Right renal pelvis (tissue), 4 donors: ENCODE results near the gene UCK2. TPM values are rescaled to one million over a fixed set of nuclear protein-coding genes. Genes with fewer than 3 reads are reported as not detected.

Experiments
- polyA plus RNA-seq, 4 donors: library from polyadenylated mRNA; unstranded; fragments of 120-200 nt; gene quantifications; one replicate each; pipeline ENCODE4 v1.2.1, GENCODE V29; 2013; ENCODE audit not compliant: insufficient read length in 4 of 4

Gene UCK2
- polyA plus RNA-seq, 4 donors = 20.3 to 22.3 (median 21.2) TPM

Other genes starting within 250 kb of the UCK2 start
- gene MGST3, start 196.4 kb upstream of the UCK2 start, polyA plus RNA-seq = 100 to 1,000 TPM; 186 to 203 (median 197) TPM
- gene ALDH9A1, start 129.1 kb upstream of the UCK2 start, polyA plus RNA-seq = 100 to 1,000 TPM; 105 to 139 (median 124) TPM
- gene TMCO1, start 58.7 kb upstream of the UCK2 start, polyA plus RNA-seq = 100 to 1,000 TPM; 161 to 185 (median 180) TPM